AG09309 (cell line): ENCODE measurements around the gene MKX.

Source experiments
- DNase-seq: peaks from one replicate; pipeline ENCODE4 v3.0.0-alpha.2; 2010; ENCODE audit warnings: low read depth
- H3K4me3 ChIP-seq: 2 replicates; pipeline ENCODE4 v1.5.1; 2011; ENCODE audit warnings: mild to moderate bottlenecking, low read depth, low read length, moderate library complexity; ENCODE audit not compliant: control insufficient read depth
- CTCF ChIP-seq: IDR thresholded peaks from 2 replicates; pipeline ENCODE4 v1.5.1; 2011; ENCODE audit warnings: mild to moderate bottlenecking, low read depth, low read length, inconsistent platforms; ENCODE audit not compliant: insufficient read depth, control insufficient read depth; ENCODE audit errors: missing control alignments

Gene MKX

DNA sequence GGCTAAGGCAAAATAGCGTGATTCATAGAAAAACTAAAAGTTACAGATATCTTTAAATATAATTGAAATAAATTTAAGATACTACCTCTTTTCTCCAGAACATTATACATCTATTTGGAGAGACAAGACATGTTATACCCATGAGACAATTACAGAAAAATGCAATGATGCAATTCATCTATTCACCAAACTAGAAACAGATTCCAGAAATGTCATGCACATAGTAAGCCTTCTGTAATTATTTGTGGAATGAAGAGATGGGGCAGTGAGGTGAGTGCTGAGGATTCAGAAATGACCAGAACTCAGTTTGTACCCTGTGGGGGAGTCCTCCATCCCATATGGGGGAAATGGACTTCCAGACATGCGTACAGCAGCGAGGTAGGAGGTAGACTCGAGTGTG, 99.4 kb downstream of the MKX start:
- TF ChIP-seq CTCF = no peak
- peak; percentile 57 for DNase-seq
- no peak overlapping the region for H3K4me3 ChIP-seq

GRCh38 chr10:27644307-27644939, 101.2 kb downstream of the MKX start:
- no peak for DNase-seq
- TF ChIP-seq CTCF = no peak
- H3K4me3 ChIP-seq = no peak overlapping the region

- no peak overlapping the region for H3K4me3 ChIP-seq
- no peak for DNase-seq
- no peak for TF ChIP-seq CTCF
These were observed 102.3 kb downstream of the MKX start for GRCh38 chr10:27643301-27643700.

DNA sequence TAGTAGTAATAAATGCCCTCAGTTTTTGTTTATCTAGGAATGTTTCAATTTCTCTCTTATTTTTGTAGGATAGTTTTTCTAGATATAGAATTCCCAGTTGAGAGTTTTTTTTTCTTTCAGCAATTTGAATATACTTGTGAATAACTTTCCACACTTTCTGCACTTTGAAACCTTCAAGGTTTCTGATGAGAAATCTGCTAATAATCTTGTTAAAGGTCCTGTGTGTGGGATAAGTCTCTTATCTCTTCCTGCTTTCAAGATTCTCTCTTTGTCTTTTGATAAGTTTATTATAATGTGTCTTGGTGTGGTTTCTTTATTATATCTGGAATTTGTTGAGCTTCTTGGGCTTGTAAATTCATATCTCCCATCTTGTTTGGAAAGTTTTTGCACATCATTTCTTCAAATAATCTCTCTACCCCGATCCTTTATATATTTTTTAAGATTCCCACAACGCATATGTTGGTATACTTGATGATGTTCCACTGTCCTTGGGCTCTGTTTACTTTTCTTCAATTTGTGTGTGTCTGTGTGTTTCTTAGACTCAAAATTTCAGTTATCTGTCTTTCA, 103.5 kb downstream of the MKX start:
- no peak for DNase-seq
- no peak for TF ChIP-seq CTCF
- H3K4me3 ChIP-seq = no peak overlapping the region

- no peak for DNase-seq
- no peak overlapping the region for H3K4me3 ChIP-seq
- no peak for TF ChIP-seq CTCF
These were observed 107.4 kb downstream of the MKX start for GRCh38 chr10:27638071-27638750.

DNA sequence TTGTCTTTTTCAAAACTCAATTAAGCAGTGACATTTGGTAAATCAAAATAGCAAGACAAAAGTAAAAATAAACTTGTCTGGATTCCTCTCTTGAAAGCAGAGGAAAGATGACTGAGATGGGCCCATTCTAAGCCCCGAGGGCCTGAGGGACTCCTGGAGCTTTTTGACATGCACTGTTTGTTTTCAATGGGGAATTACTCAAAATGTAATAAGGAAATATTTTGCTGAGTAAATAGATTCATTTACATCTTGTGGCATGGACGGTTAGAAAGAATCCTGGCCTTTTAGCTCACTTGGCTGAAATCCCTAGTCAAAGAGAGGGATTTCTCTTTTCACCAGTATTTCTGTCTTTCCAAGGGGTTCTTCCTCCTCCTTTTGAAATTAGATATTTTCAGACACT, 108.0 kb downstream of the MKX start:
- DNase-seq = no peak
- no peak for TF ChIP-seq CTCF
- no peak overlapping the region for H3K4me3 ChIP-seq

GRCh38 chr10:27636816-27637215, 108.8 kb downstream of the MKX start:
- H3K4me3 ChIP-seq = no peak overlapping the region
- TF ChIP-seq CTCF = no peak
- no peak for DNase-seq
